Measurements from ENCODE around the gene BCL2A1. TPM values are rescaled to one million over a fixed set of nuclear protein-coding genes. Genes with fewer than 3 reads are reported as not detected.

Gene BCL2A1
- total RNA-seq, 2 donors from 2014 or later = 16.5 TPM; not detected in 1

GRCh38 chr15:79922512-79923078 is 48.4 kb downstream of the BCL2A1 start:
- Histone ChIP-seq H3K4me1 (peaks cover 17% of the 10 kb centered on the region), H3K27me3 (no peaks in the 10 kb centered on the region), H3K4me3 (peak overlapping the region; percentile 73 to 89), H3K27ac (peak overlapping the region in 3 of 4 donors; percentile 85 to 94 (median 89)), H3K36me3 (replicated peaks in 1 of 2; ENCODE audit: insufficient read depth in 1 of 2, low read depth in 2 of 2) (no peaks in the 10 kb centered on the region), H3K9me3 (peaks cover 0 to 19% (median 0%) of the 10 kb centered on the region in 3 donors)
- DNase-seq (no peak), ATAC-seq (no peak)
- TF ChIP-seq POLR2A (IDR thresholded peaks at IDR 0.05) (no peak), CTCF (IDR thresholded peaks at IDR 0.05) (no peak)
- 8 to 14% methylated on average over 10 to 17 of the region's 17 CpGs for WGBS, 2 donors
- intact Hi-C loops (cut with DNase I) = no loop called here

- no peak for DNase-seq
- Histone ChIP-seq H3K27me3 (no peaks in the 10 kb centered on the region), H3K9me3 (peaks cover 0 to 31% (median 0%) of the 10 kb centered on the region in 3 donors), H3K36me3 (replicated peaks in 1 of 2; ENCODE audit: insufficient read depth in 1 of 2, low read depth in 2 of 2) (no peaks in the 10 kb centered on the region), H3K4me3 (no peak overlapping the region), H3K4me1 (peaks cover 17% of the 10 kb centered on the region), H3K27ac (no peak overlapping the region)
- intact Hi-C loops (cut with DNase I) = no loop called here
- WGBS, 2 donors = 91 to 94% methylated on average over 12 of the region's 12 CpGs
- no peak for ATAC-seq
- TF ChIP-seq POLR2A (IDR thresholded peaks at IDR 0.05) = no peak
- no peak for TF ChIP-seq CTCF (IDR thresholded peaks at IDR 0.05)
Observed at GRCh38 chr15:79919749-79920511, 51.1 kb downstream of the BCL2A1 start.

GRCh38 chr15:79919090-79919748 is 51.8 kb downstream of the BCL2A1 start:
- TF ChIP-seq CTCF (IDR thresholded peaks at IDR 0.05) (no peak), POLR2A (IDR thresholded peaks at IDR 0.05) (no peak)
- no peak overlapping the region for H3K4me3 ChIP-seq

GRCh38 chr15:79918278-79918677 is 52.7 kb downstream of the BCL2A1 start:
- WGBS, 2 donors = 91 to 92% methylated on average over 11 of the region's 11 CpGs

More at GRCh38 chr15:79919090-79919748, 51.8 kb downstream of the BCL2A1 start:
- H3K27ac ChIP-seq = no peak overlapping the region
- H3K9me3 ChIP-seq = peaks cover 0 to 31% (median 0%) of the 10 kb centered on the region in 3 donors
- no peaks in the 10 kb centered on the region for H3K36me3 ChIP-seq (replicated peaks in 1 of 2; ENCODE audit: insufficient read depth in 1 of 2, low read depth in 2 of 2)
- DNase-seq (no peak), ATAC-seq (no peak)
- H3K4me1 ChIP-seq = peaks cover 13% of the 10 kb centered on the region
- intact Hi-C loops (cut with DNase I) = no loop called here
- H3K27me3 ChIP-seq = no peaks in the 10 kb centered on the region
- WGBS, 2 donors = 94 to 95% methylated on average over 12 to 26 of the region's 27 CpGs

More at GRCh38 chr15:79918278-79918677, 52.7 kb downstream of the BCL2A1 start:
- peaks cover 11% of the 10 kb centered on the region for H3K4me1 ChIP-seq
- no peak overlapping the region for H3K27ac ChIP-seq
- peaks cover 0 to 31% (median 0%) of the 10 kb centered on the region in 3 donors for H3K9me3 ChIP-seq
- no peak for TF ChIP-seq CTCF (IDR thresholded peaks at IDR 0.05)
- no peak for TF ChIP-seq POLR2A (IDR thresholded peaks at IDR 0.05)
- no peaks in the 10 kb centered on the region for H3K27me3 ChIP-seq
- H3K36me3 ChIP-seq (replicated peaks in 1 of 2; ENCODE audit: insufficient read depth in 1 of 2, low read depth in 2 of 2) = no peaks in the 10 kb centered on the region
- intact Hi-C loops (cut with DNase I) = no loop called here
- ATAC-seq (no peak), DNase-seq (no peak)
- H3K4me3 ChIP-seq = no peak overlapping the region
